ENCODE results near the gene ERC2. TPM values are rescaled to one million over a fixed set of nuclear protein-coding genes. Genes with fewer than 3 reads are reported as not detected.
A peak's percentile ranks its signal among the peaks of the same experiment; 100 is the strongest.

Gene ERC2
- polyA plus RNA-seq, 1 donor: 1.6 TPM

DNA sequence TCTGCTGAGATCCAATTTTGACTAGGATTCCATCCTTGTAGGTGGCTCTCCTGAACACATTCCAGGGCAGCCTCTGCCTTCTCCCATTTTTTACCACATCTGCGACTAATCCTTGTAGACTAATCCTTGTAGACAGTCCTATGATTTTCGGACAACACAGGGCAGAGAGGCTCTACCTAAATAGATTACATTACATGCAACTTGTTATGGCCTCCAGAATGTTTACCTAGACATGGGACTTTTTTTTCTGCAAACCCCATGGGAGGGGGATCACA, 741.8 kb downstream of the ERC2 start:
- DNase-seq: no peak

- no peak for DNase-seq
Measured at GRCh38 chr3:55725681-55726500, 742.4 kb downstream of the ERC2 start.

DNA sequence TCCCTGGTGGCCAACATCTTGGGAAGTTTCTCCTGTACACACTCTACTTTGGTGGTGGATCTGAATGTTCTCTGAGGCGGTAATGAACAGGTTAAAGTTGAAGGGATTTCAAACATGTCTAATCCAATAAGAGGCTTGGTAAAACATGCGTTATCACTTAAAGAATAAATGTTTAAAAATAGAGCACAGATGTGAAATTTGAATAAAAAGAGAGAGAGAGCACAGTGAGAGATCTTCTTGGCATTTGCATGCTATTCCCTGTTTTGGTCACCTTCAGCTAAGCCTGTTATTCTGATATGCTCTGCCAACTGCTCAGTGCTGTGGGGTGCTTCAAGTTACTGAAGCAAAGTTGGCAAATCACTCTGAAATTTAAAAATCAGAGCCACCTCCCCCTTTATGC, 743.4 kb downstream of the ERC2 start:
- no peak for DNase-seq

DNA sequence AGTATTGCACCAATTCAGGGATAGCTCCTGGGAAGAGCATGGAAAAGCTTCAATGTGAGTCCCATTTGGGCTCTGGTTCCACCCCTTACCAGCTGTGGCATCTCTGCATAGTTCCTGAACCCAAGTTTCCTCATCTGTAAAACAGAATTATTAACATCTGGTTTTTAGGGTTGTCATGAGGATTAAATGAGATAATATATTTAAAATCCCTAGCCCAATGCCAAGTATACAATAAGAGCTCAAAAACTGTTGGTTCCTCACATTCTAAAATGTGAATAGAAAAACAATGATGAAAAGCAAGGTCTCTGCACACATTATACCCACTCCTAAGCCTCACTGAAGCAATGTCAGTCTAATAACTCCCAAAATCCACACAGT, 743.9 kb downstream of the ERC2 start:
- DNase-seq: no peak

GRCh38 chr3:55723653-55724406, 744.4 kb downstream of the ERC2 start:
- DNase-seq: no peak

- peak; percentile 30 for DNase-seq
Measured at GRCh38 chr3:55721716-55722484, 746.4 kb downstream of the ERC2 start.

- no peak for DNase-seq
Measured at GRCh38 chr3:55720614-55721013, 747.7 kb downstream of the ERC2 start.

- peak; percentile 22 for DNase-seq
Measured at GRCh38 chr3:55719508-55719907, 748.8 kb downstream of the ERC2 start.

DNA sequence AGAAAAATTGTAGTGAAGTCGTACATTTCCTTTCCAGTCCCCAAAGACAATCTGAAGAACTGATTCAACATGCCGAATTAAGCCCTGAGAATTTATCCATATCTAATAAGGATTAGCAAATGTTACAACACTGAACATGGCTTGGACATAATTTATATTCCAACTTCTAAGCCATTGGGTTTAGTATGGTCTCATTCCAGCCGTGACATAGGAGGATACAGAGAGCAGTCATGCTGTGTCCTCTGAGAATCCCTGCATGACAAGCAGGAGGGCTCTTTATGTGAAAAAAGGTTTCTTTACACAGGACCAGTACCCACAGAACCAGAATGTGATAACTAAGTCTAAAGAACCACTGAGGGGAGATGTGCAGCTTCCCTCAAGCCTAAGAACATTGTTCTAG, 749.3 kb downstream of the ERC2 start:
- DNase-seq: peak; percentile 31

GRCh38 chr3:55718521-55718921, 749.7 kb downstream of the ERC2 start:
- no peak for DNase-seq

- no peak for DNase-seq
Measured at GRCh38 chr3:55718074-55718473, 750.2 kb downstream of the ERC2 start.

GRCh38 chr3:55717481-55717880, 750.8 kb downstream of the ERC2 start:
- no peak for DNase-seq

DNA sequence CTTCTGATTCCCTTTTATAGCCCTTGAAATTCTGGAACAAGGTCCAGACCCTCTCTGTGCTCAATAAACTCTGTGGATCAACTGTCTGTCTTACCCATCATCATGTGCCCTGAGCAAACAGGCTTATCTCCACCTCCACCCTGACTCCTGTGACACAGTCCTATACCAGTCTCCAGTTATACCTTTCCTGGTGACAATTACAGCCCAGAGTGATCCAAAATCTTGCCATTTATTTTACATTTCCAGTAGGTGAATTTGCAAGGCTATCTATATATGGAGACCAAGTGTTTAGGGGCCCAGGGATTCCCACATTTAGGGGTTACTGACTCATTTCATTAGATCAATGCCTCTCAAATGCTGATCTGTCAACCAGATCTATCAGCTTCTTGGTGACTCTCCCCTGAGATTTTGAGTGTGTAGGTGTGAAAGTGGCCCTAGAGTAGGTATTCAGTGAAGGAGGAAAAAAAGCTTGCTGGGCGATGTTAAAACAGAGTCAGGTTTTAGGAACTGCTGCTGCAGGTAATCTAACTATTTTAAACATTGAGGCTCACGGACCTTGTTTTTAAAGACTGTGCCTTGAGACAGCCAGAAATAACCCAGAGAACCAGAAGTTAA, 751.5 kb downstream of the ERC2 start:
- DNase-seq: no peak

- DNase-seq: no peak
Measured at GRCh38 chr3:55716044-55716443, 752.2 kb downstream of the ERC2 start.

GRCh38 chr3:55714057-55714456, 754.2 kb downstream of the ERC2 start:
- DNase-seq: no peak

GRCh38 chr3:55711646-55712045, 756.6 kb downstream of the ERC2 start:
- DNase-seq: no peak

GRCh38 chr3:55709411-55710012, 758.8 kb downstream of the ERC2 start:
- DNase-seq: no peak

DNA sequence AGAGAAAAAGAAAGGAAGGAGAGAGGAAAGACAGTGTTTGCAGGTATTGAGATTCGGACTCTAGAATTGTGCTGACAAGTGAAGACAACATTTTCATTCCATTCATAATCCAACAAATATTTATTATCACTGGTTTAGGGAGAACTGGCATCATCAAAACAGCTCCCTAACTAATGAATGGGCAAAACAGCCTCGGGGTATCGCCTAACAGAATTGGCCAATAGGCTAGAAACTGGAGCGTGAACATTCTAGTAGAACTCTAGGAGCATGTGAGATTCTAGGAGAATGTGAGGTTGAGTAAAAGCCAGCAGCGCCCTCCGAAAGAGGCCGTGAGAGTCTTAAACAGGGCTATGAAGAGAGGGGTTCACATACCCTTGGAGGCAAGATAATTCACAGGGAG, 759.3 kb downstream of the ERC2 start:
- DNase-seq: no peak

DNA sequence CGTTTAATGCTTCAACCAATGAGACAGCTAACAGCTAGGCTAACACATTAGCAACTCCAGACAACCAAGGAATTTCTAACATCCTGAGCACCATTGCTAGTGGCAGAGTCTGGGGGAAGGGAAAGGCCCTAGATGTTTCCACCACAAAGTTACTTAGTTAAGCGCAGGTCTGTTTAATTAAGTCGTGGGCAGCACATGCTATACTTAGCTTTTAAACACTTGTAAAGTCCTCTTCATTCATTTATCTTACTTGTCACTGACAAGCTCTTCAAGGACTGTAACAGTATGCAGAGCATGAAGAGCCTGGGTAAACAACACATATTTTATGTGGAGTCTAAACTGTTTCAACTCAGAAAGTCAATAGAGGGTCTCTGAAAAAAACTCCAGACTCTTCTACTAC, 760.0 kb downstream of the ERC2 start:
- no peak for DNase-seq

DNA sequence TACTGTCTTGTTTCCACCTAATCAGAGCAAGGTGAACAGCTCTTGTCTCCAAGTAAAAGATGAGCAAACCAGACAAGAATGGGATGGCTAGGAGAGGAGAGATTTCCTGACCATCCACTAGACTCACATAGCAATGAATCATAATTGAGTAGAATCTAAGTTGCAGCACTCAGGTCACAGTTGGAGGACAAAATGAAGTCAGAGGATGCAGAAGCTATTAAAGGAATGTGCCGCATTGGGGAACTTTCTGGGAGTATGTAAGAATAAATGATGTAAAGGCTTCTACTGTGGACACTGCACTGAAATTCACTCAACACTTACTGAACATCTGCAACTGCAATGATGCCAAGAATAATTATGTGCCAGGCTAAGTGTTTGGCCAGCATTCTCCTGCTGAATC, 763.7 kb downstream of the ERC2 start:
- no peak for DNase-seq

DNA sequence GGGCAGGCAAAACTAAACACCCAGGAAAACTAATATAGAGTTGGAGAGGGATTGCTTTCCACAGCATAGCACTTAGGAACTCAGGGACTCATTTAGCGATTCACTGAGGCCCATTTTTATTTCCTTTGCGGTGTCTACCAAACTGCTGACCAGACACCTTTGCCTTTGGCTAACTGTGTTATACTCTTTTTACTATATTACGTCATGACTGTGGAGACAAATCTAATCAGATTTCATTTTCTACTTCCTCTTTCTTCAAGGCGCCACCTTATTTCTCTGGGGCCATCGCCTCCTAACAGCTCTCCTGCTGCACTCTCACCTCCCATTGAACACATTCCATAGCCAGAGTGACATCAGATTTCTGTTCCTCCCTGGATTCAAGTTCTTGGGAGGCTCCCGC, 765.4 kb downstream of the ERC2 start:
- no peak for DNase-seq

DNA sequence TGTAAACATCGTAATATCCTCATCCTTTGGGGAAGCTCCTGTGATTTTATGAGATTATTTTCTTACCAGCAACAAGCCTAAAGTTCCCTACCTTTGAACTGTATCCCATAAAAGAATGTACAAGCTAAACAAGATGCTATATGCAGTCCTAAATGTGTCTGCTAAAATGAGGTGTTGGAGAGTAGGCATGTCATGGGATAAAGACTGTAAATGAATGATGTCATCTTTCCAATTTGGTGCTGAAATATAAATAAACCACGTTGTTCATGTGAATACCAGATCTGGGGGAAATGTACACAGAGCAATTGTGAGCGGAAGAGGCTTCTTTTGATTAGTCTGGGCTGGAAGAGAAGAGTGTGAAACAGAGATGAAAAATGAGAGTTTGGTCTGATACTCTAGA, 766.3 kb downstream of the ERC2 start:
- no peak for DNase-seq

DNA sequence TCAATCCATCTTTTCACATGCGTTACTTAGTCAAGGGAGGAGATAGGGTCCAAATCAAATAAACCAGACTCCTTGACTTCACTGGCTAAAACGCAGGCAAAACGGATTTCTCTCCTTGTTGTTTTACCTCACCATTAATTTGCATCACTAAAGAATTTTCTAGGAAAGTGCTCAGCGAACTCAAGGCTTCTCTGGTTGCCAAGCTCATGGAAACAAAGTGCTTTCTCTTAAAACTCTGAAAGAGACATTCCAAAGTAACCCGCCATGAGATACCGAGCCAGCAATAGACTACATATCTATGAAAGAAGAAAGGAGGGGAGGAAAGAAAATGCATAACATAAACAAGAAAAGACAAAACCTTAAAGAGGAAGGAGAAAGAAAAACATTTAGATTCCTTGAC, 769.4 kb downstream of the ERC2 start:
- DNase-seq: no peak

Measured in hindlimb muscle (tissue), 1 donor.